B cell (primary cell): ENCODE measurements around the gene PTCD1. TPM values are rescaled to one million over a fixed set of nuclear protein-coding genes. Genes with fewer than 3 reads are reported as not detected.

Experiments used
- ATAC-seq: fragments of 200-7000 bp; cut with Tn5 transposase; one replicate; pipeline ENCODE4 v1.10.0; 2021; ENCODE audit warnings: low read depth, mild to moderate bottlenecking, moderate number of reproducible peaks, moderate library complexity
- CTCF ChIA-PET: fragments of 350-600 bp; sonication (Branson Sonifier 250); formaldehyde crosslinking; loops from one replicate; lab custom pipeline; 2021; ENCODE audit warnings: antibody characterized with exemption, inconsistent platforms; lab: Charles Lee
- POLR2A ChIA-PET: fragments of 350-600 bp; sonication (Branson Sonifier 250); formaldehyde crosslinking; loops from one replicate; lab custom pipeline; 2021; ENCODE audit warnings: antibody characterized with exemption; lab: Charles Lee
- DNase-seq: peaks from one replicate; pipeline ENCODE4 v3.0.0; 2013
- H2AFZ ChIP-seq: 2 replicates; pipeline ENCODE4 v1.6.1; 2012; ENCODE audit warnings: mild to moderate bottlenecking, low read depth, low read length; ENCODE audit not compliant: insufficient read depth, poor library complexity, severe bottlenecking
- H3K27ac ChIP-seq, 2 donors: 1 replicate in 1 of 2; 2 replicates in 1 of 2; pipeline ENCODE4 v1.5.1; 2012 to 2013; ENCODE audit warnings: low read length in 2 of 2, mild to moderate bottlenecking in 2 of 2, moderate library complexity in 1 of 2
- H3K27me3 ChIP-seq, 4 experiments: fragments of 200-600 bp in 1 of 4; sonication (generic) in 1 of 4; replicated peaks in 1 of 4; 1 replicate in 2 of 4; 2 replicates in 2 of 4; pipeline versions ENCODE4 v1.6.1 to v1.7.0; 2013 to 2016; ENCODE audit warnings: low read length in 3 of 4, mild to moderate bottlenecking in 2 of 4, mixed read lengths in 1 of 4, moderate library complexity in 1 of 4; ENCODE audit not compliant: insufficient read depth in 4 of 4, control insufficient read depth in 3 of 4; ENCODE audit errors: control extremely low read depth in 1 of 4
- H3K36me3 ChIP-seq, 2 experiments: replicated peaks in 1 of 2; 1 replicate in 1 of 2; 2 replicates in 1 of 2; pipeline versions ENCODE4 v1.6.1 to v1.7.1; 2013; ENCODE audit warnings: low read length in 1 of 2; ENCODE audit not compliant: insufficient read depth in 2 of 2, control insufficient read depth in 1 of 2; ENCODE audit errors: control extremely low read depth in 1 of 2, extremely low read depth in 1 of 2
- H3K4me1 ChIP-seq, 2 donors: fragments of 200-600 bp in 1 of 2; sonication (generic) in 1 of 2; 1 replicate in 1 of 2; 2 replicates in 1 of 2; pipeline versions ENCODE4 v1.5.1 to v1.6.1; 2013 to 2017; ENCODE audit warnings: low read length in 2 of 2; ENCODE audit not compliant: control insufficient read depth in 2 of 2, insufficient read depth in 2 of 2
- H3K4me2 ChIP-seq: replicated peaks from 2 replicates; pipeline ENCODE3; 2012; ENCODE audit warnings: mild to moderate bottlenecking, low read depth, low read length; ENCODE audit not compliant: poor library complexity, severe bottlenecking
- H3K4me3 ChIP-seq, 5 experiments: fragments of 200-600 bp in 1 of 5; sonication (generic) in 1 of 5; 1 replicate in 3 of 5; 2 replicates in 2 of 5; pipeline versions ENCODE4 v1.5.1 to v1.7.0; 2011 to 2016; ENCODE audit warnings: low read length in 4 of 5, mild to moderate bottlenecking in 4 of 5, low read depth in 2 of 5, control low read depth in 1 of 5, moderate library complexity in 1 of 5; ENCODE audit not compliant: insufficient read depth in 1 of 5; ENCODE audit errors: control extremely low read depth in 1 of 5, extremely low read depth in 1 of 5
- H3K79me2 ChIP-seq: fragments of 200-600 bp; sonication (generic); one replicate; pipeline ENCODE4 v1.6.0; 2016; ENCODE audit warnings: low read length; ENCODE audit not compliant: control insufficient read depth, insufficient read depth
- H3K9ac ChIP-seq: fragments of 200-600 bp; sonication (generic); 2 replicates; pipeline ENCODE4 v1.6.1; 2017; ENCODE audit warnings: mild to moderate bottlenecking, low read length, moderate library complexity
- H3K9me3 ChIP-seq, 3 donors: one replicate each; pipeline versions ENCODE4 v1.6.1 to v1.7.1; 2013; ENCODE audit warnings: low read length in 2 of 3; ENCODE audit not compliant: control insufficient read depth in 2 of 3, insufficient read depth in 1 of 3; ENCODE audit errors: control extremely low read depth in 1 of 3
- H4K20me1 ChIP-seq: 2 replicates; pipeline ENCODE4 v1.6.0; 2012; ENCODE audit warnings: mild to moderate bottlenecking, low read length; ENCODE audit not compliant: insufficient read depth, control insufficient read depth, poor library complexity, severe bottlenecking
- H3K27ac Mint-ChIP-seq: one replicate; pipeline ENCODE4 v1.8.0; 2021; ENCODE audit warnings: mixed read lengths
- H3K27me3 Mint-ChIP-seq: one replicate; pipeline ENCODE4 v1.8.0; 2021; ENCODE audit warnings: mixed read lengths
- H3K4me1 Mint-ChIP-seq: one replicate; pipeline ENCODE4 v1.8.0; 2021; ENCODE audit warnings: mixed read lengths
- H3K4me3 Mint-ChIP-seq: one replicate; pipeline ENCODE4 v1.8.0; 2021; ENCODE audit warnings: mixed read lengths
- H3K9me3 Mint-ChIP-seq: one replicate; pipeline ENCODE4 v1.8.0; 2022; ENCODE audit warnings: mixed read lengths; ENCODE audit not compliant: insufficient read depth
- EZH2 ChIP-seq: IDR thresholded peaks from 2 replicates; pipeline ENCODE4 v1.6.1; 2012; ENCODE audit warnings: borderline replicate concordance, low read depth, mild to moderate bottlenecking, moderate library complexity, low read length; ENCODE audit not compliant: insufficient read depth, poor library complexity, severe bottlenecking
- WGBS: methylation state at CpG from one replicate; pipeline ENCODE4 v1.1.5; 2013; ENCODE audit warnings: missing lambda C conversion rate; ENCODE audit not compliant: insufficient coverage; 5-methylcytosine and 5-hydroxymethylcytosine counted together
- intact Hi-C: fragments of 100-400 bp; cut with micrococcal nuclease; formaldehyde crosslinking; loops from one replicate; pipeline ENCODE4 v1.10.0; 2022
- polyA plus RNA-seq: library from polyadenylated mRNA; depleted of rRNA; stranded (reverse); fragments of >200 nt; gene quantifications from 2 replicates; pipeline ENCODE4 v1.2.3, GENCODE V29; 2012
- total RNA-seq, 2 donors: library from RNA; stranded (reverse); fragments of 120-200 nt in 1 of 2; gene quantifications; 1 replicate in 1 of 2; 2 replicates in 1 of 2; pipeline versions ENCODE4 v1.2.3 to v1.2.4, GENCODE V29; 2013 to 2022

PTCD1 gene
- total and polyA plus RNA-seq, 2 donors (not counting 1 experiment from before 2014, with no cell fraction given) = 9.7 to 14.8 TPM

GRCh38 chr7:99383203-99383602 lies 55.4 kb downstream of the PTCD1 start:
- Histone ChIP-seq H2AFZ (no peak overlapping the region), H3K36me3 (peaks cover 0 to 34% of the 10 kb centered on the region in 2 experiments), H3K4me3 (no peak overlapping the region), H3K4me2 (no peak overlapping the region), H3K27me3 (no peaks in the 10 kb centered on the region), H3K27ac (peak overlapping the region; percentile 35 to 79), H4K20me1 (peaks cover 68% of the 10 kb centered on the region), H3K9me3 (no peaks in the 10 kb centered on the region), H3K9ac (no peak overlapping the region), H3K79me2 (peaks cover 79% of the 10 kb centered on the region), H3K4me1 (peaks cover 42 to 70% of the 10 kb centered on the region in 2 donors)
- Mint-ChIP-seq H3K4me1 (peaks cover 49% of the 10 kb centered on the region), H3K27ac (peak overlapping the region; percentile 73), H3K9me3 (no peaks in the 10 kb centered on the region), H3K4me3 (no peak overlapping the region), H3K27me3 (no peaks in the 10 kb centered on the region)
- intact Hi-C loops = no loop called here
- DNase-seq = no peak
- no peak for ATAC-seq
- POLR2A ChIA-PET = no interaction called here
- no peak for TF ChIP-seq EZH2
- 90% methylated on average over 9 of the region's 10 CpGs for WGBS
- CTCF ChIA-PET = interaction anchor here (1.4 kb wide), 1 partner anchor 21 kb away, joined by 4 read pairs; no protein-coding TSS in a partner anchor

GRCh38 chr7:99381664-99382075 lies 56.9 kb downstream of the PTCD1 start:
- H3K9me3 ChIP-seq = no peaks in the 10 kb centered on the region

More at GRCh38 chr7:99381664-99382075, 56.9 kb downstream of the PTCD1 start:
- intact Hi-C loops = loop anchor here (1.0 kb wide), 1 partner anchor 12 kb away; no protein-coding TSS in a partner anchor
- POLR2A ChIA-PET = interaction anchor here (0.7 kb wide), 2 partner anchors 11 to 12 kb away, joined by 6 to 9 read pairs; no protein-coding TSS in a partner anchor
- Mint-ChIP-seq H3K9me3 (no peaks in the 10 kb centered on the region), H3K4me1 (peaks cover 53% of the 10 kb centered on the region), H3K27me3 (no peaks in the 10 kb centered on the region), H3K4me3 (peak overlapping the region; percentile 90), H3K27ac (peak overlapping the region; percentile 92)
- no peak for DNase-seq
- Histone ChIP-seq H3K79me2 (peaks cover 79% of the 10 kb centered on the region), H3K9ac (peak overlapping the region; percentile 68), H3K4me1 (peaks cover 56 to 85% of the 10 kb centered on the region in 2 donors), H3K27ac (peak overlapping the region; percentile 94 to 96), H3K27me3 (no peaks in the 10 kb centered on the region), H2AFZ (no peak overlapping the region), H4K20me1 (peaks cover 71% of the 10 kb centered on the region), H3K4me2 (peak overlapping the region; percentile 96), H3K36me3 (peaks cover 0 to 33% of the 10 kb centered on the region in 2 experiments), H3K4me3 (peak overlapping the region in 1 of 5 experiments; percentile 72)
- WGBS = 87% methylated on average over 7 of the region's 7 CpGs
- CTCF ChIA-PET = no interaction called here
- TF ChIP-seq EZH2 = no peak
- no peak for ATAC-seq
